Neural cell (in vitro differentiated cells): ENCODE results near the gene PHF8. TPM values are rescaled to one million over a fixed set of nuclear protein-coding genes. Genes with fewer than 3 reads are reported as not detected.

ENCODE experiments used
- H2AFZ ChIP-seq: fragments of 200-600, 300-800 bp; sonication (generic), shearing (Covaris generic); 2 replicates; pipeline ENCODE4 v1.6.0; 2014; ENCODE audit warnings: low read depth, mild to moderate bottlenecking, antibody characterized with exemption, low read length, moderate library complexity
- H3F3A ChIP-seq: fragments of 200-600 bp; shearing (Covaris generic); 2 replicates; pipeline ENCODE4 v1.6.1; 2016; ENCODE audit warnings: mild to moderate bottlenecking, moderate library complexity, mixed read lengths, antibody characterized with exemption, low read length; ENCODE audit not compliant: insufficient read depth, poor library complexity, severe bottlenecking
- H3K27ac ChIP-seq: fragments of 200-600, 300-800 bp; sonication (generic), shearing (Covaris generic); 2 replicates; pipeline ENCODE4 v1.5.1; 2014; ENCODE audit warnings: mild to moderate bottlenecking, low read length, moderate library complexity
- H3K27me3 ChIP-seq: fragments of 300-800, 200-600 bp; sonication (generic), shearing (Covaris generic); 2 replicates; pipeline ENCODE4 v1.6.0; 2014; ENCODE audit warnings: mild to moderate bottlenecking, low read depth, low read length, moderate library complexity; ENCODE audit not compliant: insufficient read depth
- H3K36me3 ChIP-seq: fragments of 300-800, 200-600 bp; sonication (generic), shearing (Covaris generic); 2 replicates; pipeline ENCODE4 v1.5.1; 2014; ENCODE audit warnings: mild to moderate bottlenecking, antibody characterized with exemption, low read length, moderate library complexity; ENCODE audit not compliant: insufficient read depth
- H3K4me2 ChIP-seq: fragments of 300-800, 200-600 bp; sonication (generic), shearing (Covaris generic); 2 replicates; pipeline ENCODE4 v1.6.0; 2014; ENCODE audit warnings: mild to moderate bottlenecking, low read length
- H3K4me3 ChIP-seq: fragments of 300-800, 200-600 bp; sonication (generic), shearing (Covaris generic); 2 replicates; pipeline ENCODE4 v1.5.1; 2014; ENCODE audit warnings: mild to moderate bottlenecking, low read length, moderate library complexity
- H3K79me2 ChIP-seq: fragments of 200-600 bp; shearing (Covaris generic); replicated peaks from 2 replicates; pipeline ENCODE4 v1.6.0; 2014; ENCODE audit warnings: mild to moderate bottlenecking, low read length, moderate library complexity; ENCODE audit not compliant: insufficient read depth
- H3K9ac ChIP-seq: fragments of 300-800, 200-600 bp; sonication (generic), shearing (Covaris generic); 2 replicates; pipeline ENCODE4 v1.6.1; 2016; ENCODE audit warnings: mild to moderate bottlenecking, low read length, mixed read lengths
- H3K9me2 ChIP-seq: fragments of 200-600 bp; shearing (Covaris generic); 2 replicates; pipeline ENCODE4 v1.6.1; 2016; ENCODE audit warnings: mild to moderate bottlenecking, low read length, mixed read lengths; ENCODE audit not compliant: insufficient read depth
- H3K9me3 ChIP-seq: fragments of 200-600, 300-800 bp; sonication (generic), shearing (Covaris generic); 2 replicates; pipeline ENCODE4 v1.6.1; 2016; ENCODE audit warnings: mild to moderate bottlenecking, mixed run types, low read length, moderate library complexity, mixed read lengths
- H4K20me1 ChIP-seq: fragments of 200-600 bp; shearing (Covaris generic); 2 replicates; pipeline ENCODE4 v1.6.1; 2016; ENCODE audit warnings: mild to moderate bottlenecking, mixed run types; ENCODE audit not compliant: insufficient read depth
- CTCF ChIP-seq: fragments of 450-650 bp; IDR thresholded peaks from 2 replicates; pipeline ENCODE4 v1.5.1; 2014; ENCODE audit warnings: antibody characterized with exemption, mild to moderate bottlenecking, moderate library complexity; ENCODE audit not compliant: poor library complexity, severe bottlenecking
- EP300 ChIP-seq: fragments of 450-650 bp; conservative IDR thresholded peaks from 2 replicates; pipeline ENCODE4 v1.6.1; 2014; ENCODE audit warnings: antibody characterized with exemption, mild to moderate bottlenecking, moderate library complexity; ENCODE audit not compliant: poor library complexity, severe bottlenecking
- EZH2 ChIP-seq: fragments of 200-600, 300-800 bp; shearing (Covaris generic), sonication (generic); IDR thresholded peaks from 2 replicates; pipeline ENCODE4 v1.6.1; 2014; ENCODE audit warnings: antibody characterized with exemption, low read length, borderline replicate concordance, mild to moderate bottlenecking; ENCODE audit not compliant: insufficient read depth, poor library complexity, severe bottlenecking
- MXI1 ChIP-seq: fragments of 450-650 bp; conservative IDR thresholded peaks from 2 replicates; pipeline ENCODE4 v1.6.1; 2014; ENCODE audit warnings: antibody characterized with exemption, mild to moderate bottlenecking; ENCODE audit not compliant: poor library complexity, severe bottlenecking
- POLR2AphosphoS5 ChIP-seq: IDR thresholded peaks from 2 replicates; pipeline ENCODE4 v1.6.1; 2012
- RAD21 ChIP-seq: fragments of 450-650 bp; conservative IDR thresholded peaks from 2 replicates; pipeline ENCODE4 v1.6.1; 2014; ENCODE audit warnings: antibody characterized with exemption, mild to moderate bottlenecking, moderate library complexity
- REST ChIP-seq: IDR thresholded peaks from 2 replicates; pipeline ENCODE4 v1.6.1; 2012; ENCODE audit warnings: borderline replicate concordance
- SMC3 ChIP-seq: fragments of 450-650 bp; conservative IDR thresholded peaks from 2 replicates; pipeline ENCODE4 v1.6.1; 2014; ENCODE audit warnings: antibody characterized with exemption, mild to moderate bottlenecking, moderate library complexity; ENCODE audit not compliant: poor library complexity
- TAF1 ChIP-seq: IDR thresholded peaks from 2 replicates; pipeline ENCODE4 v1.6.1; 2012; ENCODE audit warnings: low read depth
- polyA plus RNA-seq: library from polyadenylated mRNA; depleted of rRNA; stranded (reverse); fragments of >200 nt; gene quantifications from 2 replicates; pipeline ENCODE4 v1.2.3, GENCODE V29; 2014

PHF8 gene
- polyA plus RNA-seq, 1 donor from 2014 or later, result 9.8 TPM

DNA sequence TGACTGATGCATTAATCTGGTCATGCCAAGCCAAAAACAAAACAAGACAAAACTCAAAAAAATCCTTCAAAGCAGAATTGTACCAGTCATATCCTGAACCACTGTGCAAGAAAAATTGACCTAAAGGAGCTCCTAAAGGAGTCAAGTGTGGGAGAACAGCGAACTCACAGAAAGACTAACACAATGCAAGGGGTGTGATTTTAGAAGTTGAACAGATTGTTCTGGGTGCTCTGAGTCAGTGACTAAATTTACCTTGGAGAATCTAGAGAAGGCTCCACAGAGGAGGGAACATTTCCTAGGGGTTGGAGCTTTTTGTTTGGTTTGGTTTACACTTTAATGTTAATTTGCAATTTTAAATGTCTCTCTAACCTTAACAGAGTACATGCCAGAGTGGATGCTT, 48.9 kb upstream of the PHF8 start:
- TF ChIP-seq CTCF (no peak), EZH2 (no peak), REST (no peak), MXI1 (no peak), POLR2AphosphoS5 (no peak), EP300 (no peak), SMC3 (no peak), RAD21 (no peak)
- H3K27me3 ChIP-seq, result no peaks in the 10 kb centered on the region
- no peak overlapping the region for H3K27ac ChIP-seq
- no peaks in the 10 kb centered on the region for H3F3A ChIP-seq
- H4K20me1 ChIP-seq, result no peaks in the 10 kb centered on the region
- H3K4me2 ChIP-seq, result no peak overlapping the region
- H3K9ac ChIP-seq, result no peak overlapping the region
- H3K36me3 ChIP-seq, result no peaks in the 10 kb centered on the region
- H3K79me2 ChIP-seq, result no peaks in the 10 kb centered on the region
- no peaks in the 10 kb centered on the region for H3K9me3 ChIP-seq
- H3K4me3 ChIP-seq, result no peak overlapping the region
- no peak overlapping the region for H2AFZ ChIP-seq
- H3K9me2 ChIP-seq, result no peaks in the 10 kb centered on the region

- no peak overlapping the region for H2AFZ ChIP-seq
- no peaks in the 10 kb centered on the region for H3K36me3 ChIP-seq
- TF ChIP-seq RAD21, result no peak
- TF ChIP-seq MXI1, result no peak
- TF ChIP-seq POLR2AphosphoS5, result no peak
- no peak for TF ChIP-seq EZH2
- TF ChIP-seq EP300, result no peak
- no peak for TF ChIP-seq TAF1
- H3K9me2 ChIP-seq, result no peaks in the 10 kb centered on the region
- no peak overlapping the region for H3K9ac ChIP-seq
- H3K9me3 ChIP-seq, result no peaks in the 10 kb centered on the region
- H3K4me2 ChIP-seq, result no peak overlapping the region
- H4K20me1 ChIP-seq, result no peaks in the 10 kb centered on the region
- H3F3A ChIP-seq, result no peaks in the 10 kb centered on the region
- H3K4me3 ChIP-seq, result no peak overlapping the region
- no peaks in the 10 kb centered on the region for H3K27me3 ChIP-seq
- no peaks in the 10 kb centered on the region for H3K79me2 ChIP-seq
- no peak overlapping the region for H3K27ac ChIP-seq
Measured at GRCh38 chrX:54090880-54091279, 46.6 kb upstream of the PHF8 start.

- H3K36me3 ChIP-seq, result no peaks in the 10 kb centered on the region
- no peaks in the 10 kb centered on the region for H3F3A ChIP-seq
- H2AFZ ChIP-seq, result no peak overlapping the region
- no peaks in the 10 kb centered on the region for H3K27me3 ChIP-seq
- no peak overlapping the region for H3K4me3 ChIP-seq
- no peak overlapping the region for H3K9ac ChIP-seq
- no peak overlapping the region for H3K4me2 ChIP-seq
- H4K20me1 ChIP-seq, result no peaks in the 10 kb centered on the region
- TF ChIP-seq EZH2 (no peak), REST (no peak), SMC3 (no peak), RAD21 (no peak), EP300 (no peak), TAF1 (no peak), CTCF (no peak), POLR2AphosphoS5 (no peak), MXI1 (no peak)
- H3K9me2 ChIP-seq, result no peaks in the 10 kb centered on the region
- H3K27ac ChIP-seq, result no peak overlapping the region
- H3K9me3 ChIP-seq, result no peaks in the 10 kb centered on the region
- no peaks in the 10 kb centered on the region for H3K79me2 ChIP-seq
Measured at GRCh38 chrX:54089191-54089590, 44.9 kb upstream of the PHF8 start.
